Smooth muscle cell (in vitro differentiated cells): ENCODE results near the gene CACNA1G. TPM values are rescaled to one million over a fixed set of nuclear protein-coding genes. Genes with fewer than 3 reads are reported as not detected.

Source experiments
- DNase-seq: peaks from one replicate; lab custom pipeline; 2025; ENCODE audit not compliant: unreplicated experiment; lab: John Stamatoyannopoulos, UW
- H2AFZ ChIP-seq: fragments of 200-600 bp; sonication (generic); 2 replicates; pipeline ENCODE4 v1.6.0; 2016; ENCODE audit warnings: antibody characterized with exemption, low read depth, mild to moderate bottlenecking
- H3F3A ChIP-seq: fragments of 200-600 bp; sonication (generic); 2 replicates; pipeline ENCODE4 v1.6.0; 2017; ENCODE audit warnings: antibody characterized with exemption, low read depth
- H3K27ac ChIP-seq: fragments of 200-600 bp; sonication (generic); 2 replicates; pipeline ENCODE4 v1.5.1; 2016; ENCODE audit warnings: low read depth, mild to moderate bottlenecking
- H3K27me3 ChIP-seq: fragments of 200-600 bp; sonication (generic); 2 replicates; pipeline ENCODE4 v1.6.1; 2016; ENCODE audit warnings: low read depth, mild to moderate bottlenecking
- H3K36me3 ChIP-seq: fragments of 200-600 bp; sonication (generic); 2 replicates; pipeline ENCODE4 v1.5.1; 2016; ENCODE audit warnings: low read depth
- H3K4me1 ChIP-seq: fragments of 200-600 bp; sonication (generic); 2 replicates; pipeline ENCODE4 v1.5.1; 2016; ENCODE audit warnings: low read depth
- H3K4me2 ChIP-seq: fragments of 200-600 bp; sonication (generic); 2 replicates; pipeline ENCODE4 v1.6.0; 2016; ENCODE audit warnings: mild to moderate bottlenecking
- H3K4me3 ChIP-seq: fragments of 200-600 bp; sonication (generic); 2 replicates; pipeline ENCODE4 v1.5.1; 2016; ENCODE audit warnings: mild to moderate bottlenecking
- H3K79me2 ChIP-seq: fragments of 200-600 bp; sonication (generic); 2 replicates; pipeline ENCODE4 v1.6.0; 2016; ENCODE audit warnings: low read depth, mild to moderate bottlenecking
- H3K9ac ChIP-seq: fragments of 200-600 bp; sonication (generic); 2 replicates; pipeline ENCODE4 v1.6.0; 2016; ENCODE audit warnings: low read depth
- H3K9me3 ChIP-seq: fragments of 200-600 bp; sonication (generic); replicated peaks from 2 replicates; pipeline ENCODE4 v1.5.1; 2016; ENCODE audit warnings: low read depth
- H4K20me1 ChIP-seq: fragments of 200-600 bp; sonication (generic); 2 replicates; pipeline ENCODE4 v1.6.0; 2016; ENCODE audit warnings: low read depth
- CTCF ChIP-seq: fragments of 200-600 bp; sonication (generic); IDR thresholded peaks from 2 replicates; pipeline ENCODE4 v1.5.1; 2017; ENCODE audit warnings: borderline replicate concordance, mild to moderate bottlenecking, antibody characterized with exemption; ENCODE audit not compliant: insufficient read depth, poor library complexity, severe bottlenecking
- WGBS: methylation state at CpG from one replicate; pipeline ENCODE4 v1.1.7; 2016; ENCODE audit warnings: low lambda C conversion rate; 5-methylcytosine and 5-hydroxymethylcytosine counted together
- polyA plus RNA-seq: library from polyadenylated mRNA; unstranded; fragments of >200 nt; fragmentation: Nextera tagmentation; extraction: Ambion mirVana; gene quantifications from 2 replicates; pipeline ENCODE4 v1.2.1, GENCODE V29; 2016
- total RNA-seq: library from RNA; depleted of rRNA; stranded (reverse); fragments of >200 nt; gene quantifications from 2 replicates; pipeline ENCODE4 v1.2.3, GENCODE V29; 2014

Gene CACNA1G
- total and polyA plus RNA-seq, 2 experiments from 2014 or later, result 1.6 to 1.7 TPM

- no peak for DNase-seq
- WGBS, result 61% methylated on average over 3 of the region's 3 CpGs
- no peak overlapping the region for H2AFZ ChIP-seq
- H4K20me1 ChIP-seq, result no peaks in the 10 kb centered on the region
- H3K9ac ChIP-seq, result no peak overlapping the region
- H3F3A ChIP-seq, result peaks cover 29% of the 10 kb centered on the region
- H3K27ac ChIP-seq, result no peak overlapping the region
- peak overlapping the region; percentile 57 for H3K4me3 ChIP-seq
- H3K27me3 ChIP-seq, result peaks cover 48% of the 10 kb centered on the region
- H3K79me2 ChIP-seq, result no peaks in the 10 kb centered on the region
- no peaks in the 10 kb centered on the region for H3K36me3 ChIP-seq
- no peak for TF ChIP-seq CTCF
- no peak overlapping the region for H3K4me2 ChIP-seq
- peaks cover 13% of the 10 kb centered on the region for H3K4me1 ChIP-seq
- H3K9me3 ChIP-seq, result no peaks in the 10 kb centered on the region
Measured at GRCh38 chr17:50635732-50635981, 75.1 kb downstream of the CACNA1G start.

GRCh38 chr17:50635982-50636803 is 75.7 kb downstream of the CACNA1G start:
- no peak overlapping the region for H3K4me2 ChIP-seq
- TF ChIP-seq CTCF, result no peak
- H3K4me1 ChIP-seq, result peaks cover 18% of the 10 kb centered on the region
- H3K9me3 ChIP-seq, result no peaks in the 10 kb centered on the region
- no peaks in the 10 kb centered on the region for H4K20me1 ChIP-seq
- no peak for DNase-seq
- WGBS, result 90% methylated on average over 9 of the region's 9 CpGs
- peaks cover 29% of the 10 kb centered on the region for H3F3A ChIP-seq
- H2AFZ ChIP-seq, result no peak overlapping the region
- peak overlapping the region; percentile 57 for H3K4me3 ChIP-seq
- H3K9ac ChIP-seq, result no peak overlapping the region
- H3K27ac ChIP-seq, result no peak overlapping the region
- H3K27me3 ChIP-seq, result peaks cover 48% of the 10 kb centered on the region
- H3K79me2 ChIP-seq, result no peaks in the 10 kb centered on the region
- H3K36me3 ChIP-seq, result no peaks in the 10 kb centered on the region

GRCh38 chr17:50636804-50637195 is 76.3 kb downstream of the CACNA1G start:
- Histone ChIP-seq H3K4me1 (peaks cover 23% of the 10 kb centered on the region), H3K4me3 (no peak overlapping the region), H3F3A (peaks cover 29% of the 10 kb centered on the region), H2AFZ (no peak overlapping the region), H3K27me3 (peaks cover 47% of the 10 kb centered on the region), H3K4me2 (no peak overlapping the region), H3K79me2 (no peaks in the 10 kb centered on the region), H3K36me3 (no peaks in the 10 kb centered on the region), H3K27ac (no peak overlapping the region), H3K9ac (no peak overlapping the region), H3K9me3 (no peaks in the 10 kb centered on the region), H4K20me1 (no peaks in the 10 kb centered on the region)
- no peak for DNase-seq
- 86% methylated on average over 7 of the region's 7 CpGs for WGBS
- TF ChIP-seq CTCF, result no peak
